Adrenal gland (tissue), 5 donors: ENCODE measurements around the gene UBE2M.

ENCODE experiments used
- CTCF ChIP-seq, 6 experiments: fragments of 450-650 bp in 4 of 6; fragments of 200-600 bp in 2 of 6; sonication (generic) in 1 of 6; IDR thresholded peaks; 1 replicate in 5 of 6; 2 replicates in 1 of 6; pipeline versions ENCODE4 v1.5.1 to v1.8.0; 2016 to 2021; ENCODE audit warnings: antibody characterized with exemption in 6 of 6, mild to moderate bottlenecking in 2 of 6, moderate library complexity in 1 of 6
- POLR2A ChIP-seq, 2 donors: fragments of 450-650 bp; IDR thresholded peaks; one replicate each; pipeline ENCODE4 v1.6.1; 2017; ENCODE audit warnings: antibody characterized with exemption in 2 of 2, mild to moderate bottlenecking in 2 of 2, moderate library complexity in 1 of 2
- donor health status: DM: no; HTN: no; CAD: no.

- TF ChIP-seq CTCF (IDR thresholded peaks at IDR 0.05) (no peak), POLR2A (IDR thresholded peaks at IDR 0.05) (no peak)
Observed at GRCh38 chr19:58513213-58513693, 45.2 kb downstream of the UBE2M start.
